HUES6 (cell line): ENCODE measurements around the gene LAD1.

Experiments
- H3K27ac ChIP-seq: 2 replicates; pipeline ENCODE4 v1.7.0; 2013; ENCODE audit warnings: low read depth, mild to moderate bottlenecking, low read length, inconsistent platforms
- H3K27me3 ChIP-seq: 2 replicates; pipeline ENCODE4 v1.6.1; 2013; ENCODE audit warnings: low read length; ENCODE audit not compliant: control insufficient read depth, insufficient read depth
- H3K36me3 ChIP-seq: 2 replicates; pipeline ENCODE4 v1.6.1; 2013; ENCODE audit warnings: low read length; ENCODE audit not compliant: control insufficient read depth, insufficient read depth
- H3K4me1 ChIP-seq: 2 replicates; pipeline ENCODE4 v1.6.1; 2013; ENCODE audit warnings: low read length; ENCODE audit not compliant: control insufficient read depth, insufficient read depth
- H3K4me3 ChIP-seq: 2 replicates; pipeline ENCODE4 v1.5.1; 2013; ENCODE audit warnings: low read depth, low read length
- H3K9ac ChIP-seq: one replicate; pipeline ENCODE4 v1.6.1; 2013; ENCODE audit warnings: mild to moderate bottlenecking, low read length
- H3K9me3 ChIP-seq: 2 replicates; pipeline ENCODE4 v1.6.1; 2013; ENCODE audit warnings: low read depth, low read length; ENCODE audit not compliant: control insufficient read depth, insufficient read depth

LAD1 gene, protein sequence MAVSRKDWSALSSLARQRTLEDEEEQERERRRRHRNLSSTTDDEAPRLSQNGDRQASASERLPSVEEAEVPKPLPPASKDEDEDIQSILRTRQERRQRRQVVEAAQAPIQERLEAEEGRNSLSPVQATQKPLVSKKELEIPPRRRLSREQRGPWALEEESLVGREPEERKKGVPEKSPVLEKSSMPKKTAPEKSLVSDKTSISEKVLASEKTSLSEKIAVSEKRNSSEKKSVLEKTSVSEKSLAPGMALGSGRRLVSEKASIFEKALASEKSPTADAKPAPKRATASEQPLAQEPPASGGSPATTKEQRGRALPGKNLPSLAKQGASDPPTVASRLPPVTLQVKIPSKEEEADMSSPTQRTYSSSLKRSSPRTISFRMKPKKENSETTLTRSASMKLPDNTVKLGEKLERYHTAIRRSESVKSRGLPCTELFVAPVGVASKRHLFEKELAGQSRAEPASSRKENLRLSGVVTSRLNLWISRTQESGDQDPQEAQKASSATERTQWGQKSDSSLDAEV

DNA sequence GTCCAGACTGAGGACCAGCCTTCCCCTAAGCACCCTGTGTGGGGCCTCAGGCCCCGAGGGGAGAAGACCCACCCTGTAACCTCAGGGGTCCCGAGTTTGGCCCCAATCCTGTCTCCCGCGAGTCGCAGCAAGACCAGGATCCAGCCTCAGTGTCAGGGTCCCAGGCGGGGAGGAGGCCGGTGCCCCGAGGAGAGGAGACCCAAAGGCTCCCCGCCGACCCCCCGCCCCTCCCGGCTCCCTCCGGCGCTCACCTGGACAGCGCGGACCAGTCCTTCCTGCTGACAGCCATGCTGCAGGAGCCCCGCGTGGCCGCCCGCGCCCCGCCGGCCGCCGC is at the start of gene LAD1:
LAD1 (minus strand) TSS at position 307 of the 334 bp plus-strand sequence; CDS start at position 289, 18 bp downstream.
- Histone ChIP-seq H3K27me3 (peaks cover 61% of the 10 kb centered on the region), H3K9ac (peak within 1 kb of the TSS; percentile 73), H3K9me3 (no peaks in the 10 kb centered on the region), H3K4me3 (peak within 1 kb of the TSS; percentile 69), H3K36me3 (no peaks in the 10 kb centered on the region), H3K4me1 (peaks cover 21% of the 10 kb centered on the region), H3K27ac (no peak within 1 kb of the TSS)

- Histone ChIP-seq H3K9me3 (no peaks in the 10 kb centered on the region), H3K9ac (no peak overlapping the region), H3K27ac (no peak overlapping the region), H3K36me3 (no peaks in the 10 kb centered on the region), H3K4me1 (peaks cover 35% of the 10 kb centered on the region), H3K4me3 (0 out of 2 replicates have a peak overlapping the region, but pooled peaks have one; percentile 21), H3K27me3 (no peaks in the 10 kb centered on the region)
Measured at GRCh38 chr1:201447903-201448871, 49.1 kb upstream of the LAD1 start.

DNA sequence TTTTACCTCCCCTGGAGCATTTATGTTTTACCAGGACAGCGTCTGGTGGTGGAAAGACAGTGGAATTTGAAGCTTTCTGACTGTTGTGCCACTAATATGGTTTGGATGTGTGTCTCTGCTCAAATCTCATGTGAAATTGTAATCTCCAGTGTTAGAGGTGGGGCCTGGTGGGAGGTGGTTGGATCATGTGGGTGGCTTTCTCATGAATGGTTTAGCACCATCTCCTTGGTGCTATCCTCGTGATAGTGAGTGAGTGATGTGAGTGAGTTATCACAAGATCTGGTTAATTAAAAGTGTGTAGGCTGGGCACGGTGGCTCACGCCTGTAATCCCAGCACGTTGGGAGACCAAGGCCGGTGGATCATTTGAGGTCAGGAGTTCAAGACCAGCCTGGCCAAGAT is 46.2 kb upstream of the LAD1 start:
- Histone ChIP-seq H3K4me3 (no peak overlapping the region), H3K27me3 (no peaks in the 10 kb centered on the region), H3K4me1 (peaks cover 25% of the 10 kb centered on the region), H3K9ac (no peak overlapping the region), H3K27ac (no peak overlapping the region), H3K36me3 (no peaks in the 10 kb centered on the region), H3K9me3 (no peaks in the 10 kb centered on the region)

GRCh38 chr1:201444792-201445191 is 45.7 kb upstream of the LAD1 start:
- Histone ChIP-seq H3K36me3 (no peaks in the 10 kb centered on the region), H3K4me1 (peaks cover 20% of the 10 kb centered on the region), H3K9ac (no peak overlapping the region), H3K9me3 (no peaks in the 10 kb centered on the region), H3K27me3 (no peaks in the 10 kb centered on the region), H3K27ac (no peak overlapping the region), H3K4me3 (no peak overlapping the region)

DNA sequence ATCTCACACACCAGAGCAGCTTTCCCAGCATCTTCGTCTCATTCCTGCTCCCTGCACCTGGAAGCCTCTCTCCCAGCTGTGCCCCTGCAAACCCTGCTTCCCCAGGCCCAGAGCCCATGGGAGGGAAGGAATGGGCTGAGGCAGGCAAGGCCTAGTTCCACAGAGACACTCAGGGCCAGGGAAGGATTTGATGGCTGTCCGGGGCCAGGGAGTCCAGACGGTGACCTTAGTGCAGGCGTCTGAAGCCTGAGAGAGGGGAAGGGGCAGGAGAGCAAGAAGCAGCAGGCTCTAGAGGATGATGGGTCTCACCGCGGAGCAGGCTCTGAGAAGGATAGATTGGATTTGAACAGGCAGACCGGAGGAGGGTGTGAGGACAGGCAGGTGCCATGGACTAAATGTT is 44.6 kb upstream of the LAD1 start:
- H3K27ac ChIP-seq, result no peak overlapping the region
- no peaks in the 10 kb centered on the region for H3K9me3 ChIP-seq
- H3K36me3 ChIP-seq, result no peaks in the 10 kb centered on the region
- no peak overlapping the region for H3K9ac ChIP-seq
- H3K4me3 ChIP-seq, result no peak overlapping the region
- no peaks in the 10 kb centered on the region for H3K27me3 ChIP-seq
- peaks cover 12% of the 10 kb centered on the region for H3K4me1 ChIP-seq

GRCh38 chr1:201436969-201437368 is 37.8 kb upstream of the LAD1 start:
- Histone ChIP-seq H3K27ac (no peak overlapping the region), H3K4me1 (no peaks in the 10 kb centered on the region)

DNA sequence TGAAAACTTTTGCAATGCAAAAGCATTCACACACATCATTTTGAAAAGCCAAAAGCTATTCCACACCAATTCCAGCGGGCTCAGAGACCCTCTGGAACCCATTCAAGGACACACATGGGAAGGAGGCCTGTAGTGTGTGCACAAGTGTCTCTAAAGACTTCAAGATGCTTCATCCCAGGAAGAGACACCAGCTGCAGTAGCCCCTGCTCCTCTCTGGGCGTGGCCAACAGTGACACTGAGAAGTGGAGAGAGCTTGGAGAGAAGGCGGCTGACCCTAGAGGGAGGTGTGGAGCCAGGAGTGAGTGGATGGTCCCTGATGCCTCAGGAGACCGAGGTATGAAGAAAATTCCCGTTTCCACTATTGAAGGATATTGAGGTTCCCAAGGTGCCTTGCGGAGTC is 37.3 kb upstream of the LAD1 start:
- Histone ChIP-seq H3K4me3 (no peak overlapping the region), H3K9ac (no peak overlapping the region), H3K9me3 (no peaks in the 10 kb centered on the region), H3K27ac (no peak overlapping the region), H3K36me3 (no peaks in the 10 kb centered on the region), H3K4me1 (no peaks in the 10 kb centered on the region), H3K27me3 (no peaks in the 10 kb centered on the region)

More at GRCh38 chr1:201436969-201437368, 37.8 kb upstream of the LAD1 start:
- Histone ChIP-seq H3K4me3 (no peak overlapping the region), H3K9ac (no peak overlapping the region), H3K27me3 (no peaks in the 10 kb centered on the region), H3K36me3 (no peaks in the 10 kb centered on the region), H3K9me3 (no peaks in the 10 kb centered on the region)

GRCh38 chr1:201434266-201434665 is 35.1 kb upstream of the LAD1 start:
- Histone ChIP-seq H3K4me3 (no peak overlapping the region), H3K27ac (no peak overlapping the region), H3K9me3 (no peaks in the 10 kb centered on the region), H3K36me3 (no peaks in the 10 kb centered on the region), H3K4me1 (no peaks in the 10 kb centered on the region), H3K9ac (no peak overlapping the region), H3K27me3 (no peaks in the 10 kb centered on the region)

GRCh38 chr1:201433609-201434008 is 34.5 kb upstream of the LAD1 start:
- Histone ChIP-seq H3K27me3 (no peaks in the 10 kb centered on the region), H3K9me3 (no peaks in the 10 kb centered on the region), H3K9ac (no peak overlapping the region), H3K4me1 (no peaks in the 10 kb centered on the region), H3K4me3 (no peak overlapping the region), H3K36me3 (no peaks in the 10 kb centered on the region), H3K27ac (no peak overlapping the region)

DNA sequence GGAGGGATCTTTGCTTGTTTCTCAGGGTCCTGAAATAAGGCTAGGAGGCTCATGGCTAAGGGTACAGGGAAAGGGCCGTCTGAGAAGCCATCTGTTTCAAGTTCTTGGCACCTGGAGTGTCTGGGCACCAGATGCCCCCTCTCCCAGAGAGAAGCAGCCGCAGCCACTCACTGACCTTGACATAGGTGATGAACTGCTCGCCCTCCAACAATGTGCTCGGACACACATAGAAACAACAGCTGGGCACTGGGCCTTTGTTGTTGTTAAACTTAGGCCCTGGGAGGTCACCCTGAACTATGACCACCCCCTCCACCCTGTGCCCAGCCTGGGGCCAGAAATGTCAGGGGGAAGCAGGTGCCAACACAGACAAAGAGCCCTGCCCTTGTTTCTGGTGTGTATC is 31.7 kb upstream of the LAD1 start:
- no peaks in the 10 kb centered on the region for H3K36me3 ChIP-seq
- H3K4me3 ChIP-seq, result no peak overlapping the region
- no peak overlapping the region for H3K27ac ChIP-seq
- H3K9ac ChIP-seq, result no peak overlapping the region
- H3K4me1 ChIP-seq, result peaks cover 3% of the 10 kb centered on the region; the same call in 1 of the 2 replicates
- no peaks in the 10 kb centered on the region for H3K9me3 ChIP-seq
- H3K27me3 ChIP-seq, result no peaks in the 10 kb centered on the region
